Kidney epithelial cell (primary cell): ENCODE results near the gene FMR1NB. TPM values are rescaled to one million over a fixed set of nuclear protein-coding genes. Genes with fewer than 3 reads are reported as not detected.

Source experiments
- DNase-seq: peaks from one replicate; pipeline ENCODE4 v3.0.0-alpha.2; 2010; ENCODE audit warnings: low read depth
- H3K27me3 ChIP-seq: 2 replicates; pipeline ENCODE4 v1.6.0; 2011; ENCODE audit warnings: low read length; ENCODE audit not compliant: control insufficient read depth, insufficient read depth
- H3K36me3 ChIP-seq: 2 replicates; pipeline ENCODE4 v1.5.1; 2011; ENCODE audit warnings: low read length; ENCODE audit not compliant: control insufficient read depth, insufficient read depth
- H3K4me3 ChIP-seq: 2 replicates; pipeline ENCODE4 v1.5.1; 2011; ENCODE audit warnings: low read depth, mild to moderate bottlenecking, control low read depth, low read length
- total RNA-seq: library from RNA; depleted of rRNA; stranded (reverse); fragments of >200 nt; gene quantifications from 2 replicates; pipeline ENCODE4 v1.2.3, GENCODE V29; 2015
- TF ChIP-seq, protein P1 (sequence below): IDR thresholded peaks from 2 replicates; pipeline ENCODE4 v1.5.1; 2011; ENCODE audit warnings: mild to moderate bottlenecking, moderate library complexity, low read length, control low read depth, inconsistent platforms; ENCODE audit not compliant: insufficient read depth, poor library complexity, severe bottlenecking

Gene FMR1NB, protein sequence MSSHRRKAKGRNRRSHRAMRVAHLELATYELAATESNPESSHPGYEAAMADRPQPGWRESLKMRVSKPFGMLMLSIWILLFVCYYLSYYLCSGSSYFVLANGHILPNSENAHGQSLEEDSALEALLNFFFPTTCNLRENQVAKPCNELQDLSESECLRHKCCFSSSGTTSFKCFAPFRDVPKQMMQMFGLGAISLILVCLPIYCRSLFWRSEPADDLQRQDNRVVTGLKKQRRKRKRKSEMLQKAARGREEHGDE
- not detected in 2 replicates for total RNA-seq

DNA sequence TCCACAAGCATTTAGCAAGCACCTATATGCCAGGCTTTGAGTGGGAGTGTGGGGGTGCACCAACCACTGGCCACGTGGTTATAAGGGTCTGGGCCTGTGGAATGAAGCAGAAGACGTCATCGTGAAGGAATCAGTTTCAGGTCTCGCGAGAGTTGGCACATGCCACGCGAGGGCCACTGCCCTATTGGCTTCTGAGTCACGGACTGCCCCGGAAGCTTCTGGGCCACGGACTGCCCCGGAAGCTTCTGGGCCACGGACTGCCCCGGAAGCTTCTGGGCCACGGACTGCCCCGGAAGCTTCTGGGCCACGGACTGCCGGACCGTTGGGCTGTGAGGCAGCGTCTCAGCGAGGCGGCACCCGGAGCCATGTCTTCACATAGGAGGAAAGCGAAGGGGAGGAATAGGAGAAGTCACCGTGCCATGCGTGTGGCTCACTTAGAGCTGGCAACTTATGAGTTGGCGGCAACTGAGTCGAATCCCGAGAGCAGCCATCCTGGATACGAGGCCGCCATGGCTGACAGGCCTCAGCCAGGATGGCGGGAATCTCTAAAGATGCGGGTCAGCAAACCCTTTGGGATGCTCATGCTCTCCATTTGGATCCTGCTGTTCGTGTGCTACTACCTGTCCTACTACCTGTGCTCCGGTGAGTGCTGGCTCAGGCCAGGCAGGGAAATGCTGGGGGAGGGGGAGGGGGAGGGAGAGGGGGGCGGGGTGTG is at the start of gene FMR1NB:
TSS of gene FMR1NB (plus strand) at position 300 of the 715 bp plus-strand sequence. CDS start at position 366, 66 bp downstream.
- TF ChIP-seq, protein P1, sequence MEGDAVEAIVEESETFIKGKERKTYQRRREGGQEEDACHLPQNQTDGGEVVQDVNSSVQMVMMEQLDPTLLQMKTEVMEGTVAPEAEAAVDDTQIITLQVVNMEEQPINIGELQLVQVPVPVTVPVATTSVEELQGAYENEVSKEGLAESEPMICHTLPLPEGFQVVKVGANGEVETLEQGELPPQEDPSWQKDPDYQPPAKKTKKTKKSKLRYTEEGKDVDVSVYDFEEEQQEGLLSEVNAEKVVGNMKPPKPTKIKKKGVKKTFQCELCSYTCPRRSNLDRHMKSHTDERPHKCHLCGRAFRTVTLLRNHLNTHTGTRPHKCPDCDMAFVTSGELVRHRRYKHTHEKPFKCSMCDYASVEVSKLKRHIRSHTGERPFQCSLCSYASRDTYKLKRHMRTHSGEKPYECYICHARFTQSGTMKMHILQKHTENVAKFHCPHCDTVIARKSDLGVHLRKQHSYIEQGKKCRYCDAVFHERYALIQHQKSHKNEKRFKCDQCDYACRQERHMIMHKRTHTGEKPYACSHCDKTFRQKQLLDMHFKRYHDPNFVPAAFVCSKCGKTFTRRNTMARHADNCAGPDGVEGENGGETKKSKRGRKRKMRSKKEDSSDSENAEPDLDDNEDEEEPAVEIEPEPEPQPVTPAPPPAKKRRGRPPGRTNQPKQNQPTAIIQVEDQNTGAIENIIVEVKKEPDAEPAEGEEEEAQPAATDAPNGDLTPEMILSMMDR: no peak
- no peak within 1 kb of the TSS for H3K4me3 ChIP-seq
- DNase-seq: no peak
- H3K27me3 ChIP-seq: no peaks in the 10 kb centered on the region
- H3K36me3 ChIP-seq: no peaks in the 10 kb centered on the region

DNA sequence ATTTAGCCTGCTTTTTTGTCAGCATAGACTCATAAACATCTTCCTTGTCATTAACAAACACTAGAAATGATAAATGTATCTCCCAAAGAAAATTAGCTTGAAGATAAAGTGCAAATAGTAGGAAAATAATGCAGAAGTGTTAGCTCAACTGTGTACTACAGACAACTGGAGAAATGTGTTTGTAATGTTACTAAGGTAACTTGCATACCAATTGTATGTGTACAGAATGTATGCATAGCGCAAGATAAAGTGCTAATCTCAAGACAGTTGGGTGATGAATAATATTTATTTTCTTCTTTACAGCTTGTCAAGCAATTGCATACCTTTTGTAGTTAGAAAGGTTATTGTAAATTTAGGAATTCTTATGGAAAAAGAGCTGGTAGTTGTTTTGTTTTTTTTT is 47.3 kb upstream of the FMR1NB start:
- H3K4me3 ChIP-seq: no peak overlapping the region
- TF ChIP-seq, protein P1: no peak

DNA sequence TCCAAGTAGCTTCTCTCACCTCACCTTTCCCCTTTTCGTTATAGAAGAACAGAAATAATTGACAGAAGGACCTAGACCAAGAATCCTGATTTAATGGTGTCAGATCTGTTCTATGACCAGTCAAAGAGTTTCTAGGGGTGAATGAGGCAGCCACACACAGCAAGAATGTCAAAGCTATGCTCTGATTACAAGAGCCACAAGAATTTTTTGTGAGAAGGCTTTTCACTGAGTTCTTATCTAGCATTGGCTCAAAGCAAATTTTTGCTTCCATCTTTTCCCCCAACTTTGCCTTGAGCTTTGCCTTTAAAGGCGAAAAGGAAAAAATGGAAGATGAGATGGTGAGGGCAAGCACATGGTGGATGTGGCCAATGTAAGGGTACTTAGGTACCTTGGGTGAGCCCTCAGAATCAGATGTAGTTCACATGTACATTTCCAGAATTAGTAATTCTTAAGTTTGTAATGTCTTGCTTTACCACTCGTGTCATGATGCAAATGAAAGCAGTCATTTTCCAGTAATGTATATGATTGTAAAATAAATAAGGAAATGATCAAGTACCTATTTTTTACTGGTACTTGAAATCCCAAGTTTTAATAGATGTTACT is 45.9 kb upstream of the FMR1NB start:
- H3K36me3 ChIP-seq: no peaks in the 10 kb centered on the region
- TF ChIP-seq, protein P1: no peak
- no peak for DNase-seq
- no peak overlapping the region for H3K4me3 ChIP-seq
- H3K27me3 ChIP-seq: no peaks in the 10 kb centered on the region

More for the DNA sequence above, 47.3 kb upstream of the FMR1NB start:
- no peaks in the 10 kb centered on the region for H3K27me3 ChIP-seq
- no peak for DNase-seq
- no peaks in the 10 kb centered on the region for H3K36me3 ChIP-seq

DNA sequence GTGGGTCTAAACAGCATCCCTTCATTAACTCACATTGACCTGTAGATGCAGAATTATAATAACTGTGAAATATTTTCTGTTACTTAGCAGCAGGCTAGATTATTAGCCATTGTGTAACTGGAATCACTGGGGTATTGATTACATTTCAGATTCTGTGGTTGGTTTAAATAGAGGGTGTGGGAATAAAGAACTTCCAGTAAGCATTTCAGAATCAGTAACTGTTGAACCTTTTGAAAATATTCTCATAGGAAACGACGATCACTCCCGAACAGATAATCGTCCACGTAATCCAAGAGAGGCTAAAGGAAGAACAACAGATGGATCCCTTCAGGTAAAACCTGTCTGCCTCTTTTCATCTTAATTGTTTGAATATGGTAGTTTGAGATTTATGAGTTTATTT is 35.9 kb upstream of the FMR1NB start:
- Histone ChIP-seq H3K4me3 (no peak overlapping the region), H3K36me3 (no peaks in the 10 kb centered on the region), H3K27me3 (no peaks in the 10 kb centered on the region)
- no peak for DNase-seq
- TF ChIP-seq, protein P1: no peak

DNA sequence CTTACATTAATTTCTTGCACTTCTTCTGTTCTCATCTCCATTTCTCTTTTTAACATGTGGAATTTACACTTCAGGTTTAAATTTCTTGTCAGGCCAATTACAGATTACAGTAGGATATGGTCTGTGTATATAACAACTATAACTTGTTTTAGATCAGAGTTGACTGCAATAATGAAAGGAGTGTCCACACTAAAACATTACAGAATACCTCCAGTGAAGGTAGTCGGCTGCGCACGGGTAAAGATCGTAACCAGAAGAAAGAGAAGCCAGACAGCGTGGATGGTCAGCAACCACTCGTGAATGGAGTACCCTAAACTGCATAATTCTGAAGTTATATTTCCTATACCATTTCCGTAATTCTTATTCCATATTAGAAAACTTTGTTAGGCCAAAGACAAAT is 32.6 kb upstream of the FMR1NB start:
- no peak for DNase-seq
- Histone ChIP-seq H3K27me3 (no peaks in the 10 kb centered on the region), H3K36me3 (no peaks in the 10 kb centered on the region), H3K4me3 (no peak overlapping the region)
- TF ChIP-seq, protein P1: no peak
